Measurements from ENCODE around the gene ACSM3.
A peak's percentile ranks its signal among the peaks of the same experiment; 100 is the strongest.
"Not testable (repeated sequence)": the region's sequence is repeated elsewhere in the genome, so short reads cannot be mapped to it uniquely, and the experiment has no call there.

ACSM3 gene, protein sequence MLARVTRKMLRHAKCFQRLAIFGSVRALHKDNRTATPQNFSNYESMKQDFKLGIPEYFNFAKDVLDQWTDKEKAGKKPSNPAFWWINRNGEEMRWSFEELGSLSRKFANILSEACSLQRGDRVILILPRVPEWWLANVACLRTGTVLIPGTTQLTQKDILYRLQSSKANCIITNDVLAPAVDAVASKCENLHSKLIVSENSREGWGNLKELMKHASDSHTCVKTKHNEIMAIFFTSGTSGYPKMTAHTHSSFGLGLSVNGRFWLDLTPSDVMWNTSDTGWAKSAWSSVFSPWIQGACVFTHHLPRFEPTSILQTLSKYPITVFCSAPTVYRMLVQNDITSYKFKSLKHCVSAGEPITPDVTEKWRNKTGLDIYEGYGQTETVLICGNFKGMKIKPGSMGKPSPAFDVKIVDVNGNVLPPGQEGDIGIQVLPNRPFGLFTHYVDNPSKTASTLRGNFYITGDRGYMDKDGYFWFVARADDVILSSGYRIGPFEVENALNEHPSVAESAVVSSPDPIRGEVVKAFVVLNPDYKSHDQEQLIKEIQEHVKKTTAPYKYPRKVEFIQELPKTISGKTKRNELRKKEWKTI

DNA sequence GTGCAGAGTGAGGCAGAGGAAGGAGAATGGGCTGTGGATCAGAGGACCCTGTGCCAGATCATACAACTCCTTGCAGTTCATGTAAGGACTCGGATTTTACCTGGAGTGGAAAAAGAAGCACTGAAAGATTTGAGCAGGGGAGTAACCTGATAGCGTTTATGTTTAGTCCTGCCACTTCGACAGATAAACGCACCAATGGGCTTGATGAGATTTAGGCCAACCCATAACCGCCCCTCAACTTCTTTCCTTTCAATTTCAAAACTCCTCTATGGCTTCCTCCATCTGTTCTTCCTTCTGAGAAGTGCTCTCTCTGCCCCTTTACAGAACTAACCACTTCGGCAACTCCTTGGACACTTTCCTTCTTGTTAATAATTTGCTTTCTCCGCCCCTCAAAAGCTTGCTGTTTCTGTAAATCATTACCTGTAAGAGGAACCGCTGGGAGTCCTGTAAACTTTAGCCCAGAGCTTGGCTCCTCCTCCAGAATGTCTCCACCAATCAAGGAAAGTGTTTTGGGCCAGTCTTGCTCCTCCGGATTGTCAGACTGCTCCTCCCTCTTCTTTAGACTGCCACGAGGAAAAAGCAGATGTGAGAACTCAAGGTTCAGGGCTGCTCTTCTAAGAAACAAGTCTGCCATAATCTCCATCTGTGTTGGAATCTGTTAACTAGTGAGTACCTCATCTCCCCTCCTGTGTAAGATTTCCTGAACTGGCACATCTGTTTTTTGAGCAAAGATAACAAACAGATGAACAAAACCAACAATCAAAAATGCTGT lies at the start of gene ACSM3:
Gene ACSM3, plus strand, starts transcription at position 554 of the 772 bp plus-strand sequence. CDS start 6,021 bp downstream, outside the sequence.
- peak; percentile 31 to 48 for DNase-seq (ENCODE audit: low read depth in 2 of 2)

DNA sequence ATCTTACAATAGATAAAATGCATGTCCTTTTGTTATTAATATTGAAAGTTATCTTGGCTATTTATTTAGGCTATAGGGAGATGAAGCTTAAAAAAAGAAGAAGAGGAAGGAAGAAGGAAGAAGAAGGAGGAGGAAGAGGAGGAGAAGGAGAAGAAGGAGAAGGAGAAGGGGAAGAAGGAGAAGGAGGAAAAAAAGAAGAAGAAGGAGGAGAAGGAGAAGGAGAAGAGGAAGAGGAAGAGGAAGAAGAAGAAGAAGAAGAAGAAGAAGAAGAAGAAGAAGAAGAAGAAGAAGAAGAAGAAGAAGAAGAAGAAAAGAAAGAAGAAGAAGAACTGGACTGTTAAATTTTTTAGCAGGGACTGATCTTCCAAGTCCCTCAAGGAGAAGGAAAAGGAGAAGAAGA lies 46.1 kb upstream of the ACSM3 start:
- DNase-seq (ENCODE audit: low read depth in 2 of 2) = not testable (repeated sequence)

DNA sequence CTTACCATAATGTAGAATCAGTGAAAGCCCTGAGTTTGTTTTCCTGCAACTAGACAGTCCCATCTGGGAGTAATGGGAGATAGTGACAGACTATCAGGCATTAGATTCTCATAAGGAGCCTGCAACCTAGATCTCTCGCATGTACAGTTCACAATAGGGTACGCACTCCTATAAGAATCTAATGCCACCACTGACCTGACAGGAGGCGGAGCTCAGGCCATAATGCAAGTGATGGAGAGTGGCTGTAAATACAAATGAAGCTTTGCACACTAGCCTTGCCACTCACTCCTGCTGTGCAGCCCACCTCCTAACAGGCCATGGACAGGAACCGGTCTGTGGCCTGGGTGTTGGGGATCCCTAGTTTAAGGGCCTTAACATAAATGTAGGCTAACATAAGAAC lies 43.6 kb upstream of the ACSM3 start:
- DNase-seq (ENCODE audit: low read depth in 2 of 2) = no peak

DNA sequence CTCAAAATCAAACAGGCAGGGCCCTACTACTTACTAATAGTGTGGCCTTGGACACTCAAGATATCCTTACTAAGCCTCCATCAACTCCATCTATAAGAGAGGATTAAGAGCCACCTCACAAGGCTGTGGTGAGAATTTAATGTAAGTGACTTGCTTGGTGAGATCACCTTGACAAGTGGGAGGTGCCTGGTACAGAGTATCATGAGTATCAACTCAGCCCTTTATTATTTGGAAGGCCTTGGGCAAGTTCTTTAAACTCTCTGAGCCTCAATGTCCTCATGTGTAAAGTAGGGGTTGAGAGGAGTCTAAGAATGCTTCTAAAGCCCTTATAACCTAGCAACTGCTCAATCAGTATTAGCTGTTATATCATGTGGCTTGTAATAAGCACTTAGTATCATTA lies 37.2 kb upstream of the ACSM3 start:
- DNase-seq (ENCODE audit: low read depth in 2 of 2) = no peak

DNA sequence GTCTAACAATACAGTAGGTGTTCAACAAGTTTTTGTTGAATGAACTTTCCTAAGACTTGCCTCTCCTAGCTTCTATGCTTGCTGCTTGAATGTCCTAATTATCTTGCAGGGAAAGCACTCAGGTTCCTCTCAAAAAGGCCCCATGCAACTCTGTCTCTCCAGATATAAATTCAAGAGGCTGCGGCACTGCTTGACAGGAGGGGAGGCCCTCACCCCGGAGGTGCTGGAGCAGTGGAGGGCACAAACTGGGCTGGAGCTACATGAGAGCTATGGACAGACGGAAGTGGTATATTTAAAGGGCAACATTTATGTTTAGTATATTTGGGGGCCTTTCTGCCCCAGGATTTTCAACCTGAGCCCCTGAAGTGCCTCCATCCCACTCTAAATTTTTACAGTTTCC lies 36.6 kb upstream of the ACSM3 start:
- no peak for DNase-seq (ENCODE audit: low read depth in 2 of 2)

DNA sequence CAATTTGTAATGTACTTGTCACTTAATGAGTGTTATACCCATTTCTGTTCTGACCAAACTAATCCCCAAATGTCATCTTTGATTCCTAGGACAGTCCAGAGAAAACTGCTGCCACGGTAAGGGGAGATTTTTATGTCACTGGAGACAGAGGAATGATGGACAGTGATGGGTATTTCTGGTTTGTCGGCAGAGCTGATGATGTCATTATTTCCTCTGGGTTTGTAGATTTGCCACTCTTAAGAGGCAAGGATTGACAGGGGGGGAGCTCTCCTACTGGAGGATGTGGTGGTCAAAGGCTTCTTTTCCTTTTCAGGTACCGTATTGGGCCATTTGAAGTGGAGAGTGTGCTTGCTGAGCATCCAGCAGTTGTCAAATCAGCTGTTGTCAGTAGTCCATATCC lies 34.7 kb upstream of the ACSM3 start:
- no peak for DNase-seq (ENCODE audit: low read depth in 2 of 2)

DNA sequence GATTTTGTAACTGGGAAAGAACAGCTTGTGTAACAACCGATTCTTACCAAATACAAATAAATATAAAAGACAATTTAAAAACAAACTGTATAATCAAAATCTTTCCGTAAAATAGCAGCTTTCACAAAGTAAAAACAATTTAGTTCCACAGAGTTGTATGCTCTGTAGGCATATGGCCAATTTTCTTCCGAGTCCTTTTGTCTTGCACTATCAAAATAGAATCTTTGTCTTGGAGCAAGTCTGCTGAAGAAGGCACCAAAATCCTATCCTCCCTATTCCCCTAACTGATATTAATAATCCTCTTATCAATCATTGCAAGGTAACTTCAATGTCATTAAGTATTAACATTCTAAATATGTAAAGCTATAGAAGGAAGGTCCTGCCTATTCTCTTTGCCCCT lies 29.8 kb upstream of the ACSM3 start:
- no peak for DNase-seq (ENCODE audit: low read depth in 2 of 2)

DNA sequence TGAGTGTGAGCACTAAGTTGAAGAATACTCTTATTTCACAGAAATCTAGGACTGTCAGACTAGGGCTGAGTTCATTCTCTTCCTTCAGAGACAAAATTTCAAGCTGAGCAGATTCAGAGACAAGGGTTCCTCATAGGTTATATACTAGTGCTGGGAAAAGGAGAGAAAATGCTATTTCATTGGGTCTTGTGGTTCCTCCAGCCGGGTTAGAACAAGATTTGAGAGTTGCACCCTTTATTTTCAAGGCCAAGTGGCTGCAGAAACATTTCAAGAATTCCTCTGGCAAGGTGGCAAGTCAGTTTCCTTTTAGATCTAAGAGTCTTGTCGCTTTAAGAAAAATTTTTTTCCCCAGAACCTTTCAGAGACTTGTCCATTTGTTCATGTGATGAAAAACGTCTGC lies 29.0 kb upstream of the ACSM3 start:
- no peak for DNase-seq (ENCODE audit: low read depth in 2 of 2)

DNA sequence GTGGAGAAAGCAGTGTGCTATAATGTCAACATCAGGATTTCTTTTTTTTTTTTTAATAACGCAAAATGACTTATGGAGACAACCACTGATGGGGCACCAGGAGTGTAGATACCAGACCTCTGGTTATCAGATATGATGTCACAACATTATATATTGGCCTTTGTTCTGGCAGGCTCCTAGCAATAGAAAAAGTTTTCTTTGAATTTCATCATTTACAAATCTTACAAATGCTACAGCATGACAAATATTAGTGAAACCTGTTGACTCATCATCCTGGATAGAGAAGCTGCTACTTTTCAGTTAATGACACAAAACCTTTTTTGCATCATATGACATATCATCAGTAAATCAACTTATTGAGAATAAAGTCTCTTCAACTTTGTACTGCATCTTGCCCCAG lies 28.3 kb upstream of the ACSM3 start:
- DNase-seq (ENCODE audit: low read depth in 2 of 2) = no peak

DNA sequence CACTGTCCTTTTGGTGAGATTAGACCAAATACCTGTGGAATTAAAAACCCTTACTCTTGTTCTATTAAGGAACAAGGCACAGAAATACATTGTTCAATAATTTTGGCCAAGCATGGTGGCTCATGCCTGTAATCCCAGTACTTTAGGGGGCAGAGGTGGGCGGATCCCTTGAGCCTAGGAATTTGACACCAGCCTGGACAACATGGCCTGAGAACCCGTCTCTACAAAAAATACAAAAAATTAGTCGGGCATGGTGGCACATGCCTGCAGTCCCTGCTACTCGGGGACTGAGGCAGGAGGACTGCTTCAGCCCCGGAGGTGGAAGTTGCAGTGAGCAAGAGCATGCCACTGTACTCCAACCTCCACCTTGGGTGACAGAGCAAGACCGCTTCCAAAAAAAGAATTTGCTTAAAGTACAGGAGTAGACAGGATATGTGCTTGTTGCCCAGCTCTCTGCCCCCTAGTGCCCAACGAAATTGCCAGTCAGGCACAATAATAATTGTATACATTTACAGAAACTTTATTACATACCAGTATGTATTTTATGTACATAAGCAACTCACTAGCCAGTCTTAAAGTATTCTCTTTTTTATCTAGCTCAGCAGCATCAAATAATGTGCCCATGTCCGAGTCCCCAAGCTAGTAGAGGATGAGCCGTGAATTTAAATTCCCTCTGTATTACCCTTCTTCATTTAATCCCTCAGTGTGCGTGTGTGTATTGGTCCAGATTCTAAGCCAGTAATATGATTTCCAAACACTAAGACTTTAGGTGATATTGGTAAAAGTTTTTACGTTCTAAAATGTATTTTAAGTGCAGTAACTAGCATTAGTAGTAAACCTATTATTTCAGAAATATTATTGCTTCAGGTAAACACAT lies 23.6 kb upstream of the ACSM3 start:
- DNase-seq (ENCODE audit: low read depth in 2 of 2) = no peak

DNA sequence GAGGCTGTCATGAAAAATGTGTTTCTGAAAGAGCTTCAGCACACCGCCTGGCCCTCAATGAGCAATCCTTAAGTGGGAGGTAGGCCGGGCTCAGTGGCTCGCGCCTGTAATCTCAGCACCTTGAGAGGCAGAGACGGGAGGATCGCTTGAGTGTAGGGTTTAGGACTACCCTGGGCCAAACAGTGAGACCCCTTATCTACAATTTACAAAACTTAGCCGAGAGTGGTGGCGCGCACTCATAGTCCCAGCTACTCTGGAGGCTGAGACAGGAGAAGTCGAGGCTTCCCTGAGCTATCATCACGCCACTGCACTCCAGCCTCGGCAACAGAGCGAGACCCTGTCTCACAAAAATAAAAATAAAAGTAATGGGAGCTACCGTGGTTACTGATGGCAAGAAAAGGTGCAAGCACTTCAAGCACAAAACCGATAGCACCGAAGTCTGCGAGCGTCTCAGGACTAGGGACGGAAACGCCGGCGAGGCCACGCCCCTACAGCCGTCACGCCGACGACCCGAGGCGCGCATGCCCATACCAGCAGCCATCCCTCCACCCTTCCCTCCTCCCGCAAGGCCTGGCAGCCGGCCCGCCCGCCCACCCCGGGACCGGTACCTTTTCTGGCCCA lies 22.8 kb upstream of the ACSM3 start:
- peak; percentile 83 to 84 for DNase-seq (ENCODE audit: low read depth in 2 of 2)

DNA sequence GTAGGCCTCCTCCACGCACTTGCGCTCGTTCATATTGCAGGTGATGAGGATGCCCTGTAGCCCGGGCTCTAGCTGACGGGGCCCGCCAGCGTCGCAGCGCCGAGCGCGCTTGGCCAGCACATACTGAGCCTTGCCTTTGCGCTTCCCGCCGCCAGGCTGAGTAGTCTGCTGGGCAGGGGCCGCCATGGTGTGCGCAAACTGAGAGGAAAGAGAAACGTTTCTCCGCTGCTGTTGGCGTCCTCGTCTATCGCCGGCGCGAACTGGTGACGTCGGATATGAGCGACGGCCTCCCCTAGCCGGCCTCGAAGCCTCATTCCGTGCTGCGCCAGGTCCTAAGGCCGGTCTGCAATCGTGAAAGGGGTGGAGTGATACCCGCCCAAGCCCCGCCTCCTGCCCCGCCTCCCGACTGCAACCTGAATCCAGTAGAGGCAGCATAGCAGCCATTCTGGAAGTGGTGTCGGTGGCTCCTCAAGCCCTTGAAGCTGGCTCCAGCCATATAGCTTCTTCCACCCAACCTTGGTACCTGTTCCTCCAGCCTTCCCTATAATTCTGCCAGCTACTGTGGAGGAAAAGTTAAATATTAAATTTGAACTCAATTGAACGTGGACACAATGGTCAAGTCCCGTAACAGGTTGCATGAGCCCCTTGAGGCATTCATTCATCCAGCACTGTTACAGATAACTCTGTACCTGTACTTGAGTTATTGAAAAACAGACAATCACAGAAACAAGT lies 22.1 kb upstream of the ACSM3 start, which contains the start of gene THUMPD1:
Gene THUMPD1, minus strand, starts transcription at position 265 of the 732 bp plus-strand sequence. Its CDS starts 79 bp downstream, at position 186.
- DNase-seq (ENCODE audit: low read depth in 2 of 2) = peak; percentile 98

DNA sequence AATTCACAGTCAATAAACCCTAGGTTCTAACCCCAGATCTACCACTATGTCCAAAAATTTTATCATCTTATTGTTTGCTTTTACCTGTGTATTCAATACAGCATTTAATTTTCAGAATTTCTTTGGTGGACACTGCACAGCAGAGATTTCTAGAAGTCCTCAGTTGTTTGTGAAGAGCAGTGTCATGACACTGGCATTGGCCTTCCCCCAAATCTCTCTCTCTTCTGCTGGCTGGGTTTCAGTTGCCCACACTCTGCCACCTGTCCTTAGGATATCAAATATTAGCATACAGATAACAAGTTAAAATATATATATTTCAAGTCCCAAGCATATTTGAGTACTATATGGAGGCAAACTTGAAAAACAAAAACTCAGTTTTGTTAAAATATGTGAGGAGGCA lies 20.2 kb upstream of the ACSM3 start:
- no peak for DNase-seq (ENCODE audit: low read depth in 2 of 2)

DNA sequence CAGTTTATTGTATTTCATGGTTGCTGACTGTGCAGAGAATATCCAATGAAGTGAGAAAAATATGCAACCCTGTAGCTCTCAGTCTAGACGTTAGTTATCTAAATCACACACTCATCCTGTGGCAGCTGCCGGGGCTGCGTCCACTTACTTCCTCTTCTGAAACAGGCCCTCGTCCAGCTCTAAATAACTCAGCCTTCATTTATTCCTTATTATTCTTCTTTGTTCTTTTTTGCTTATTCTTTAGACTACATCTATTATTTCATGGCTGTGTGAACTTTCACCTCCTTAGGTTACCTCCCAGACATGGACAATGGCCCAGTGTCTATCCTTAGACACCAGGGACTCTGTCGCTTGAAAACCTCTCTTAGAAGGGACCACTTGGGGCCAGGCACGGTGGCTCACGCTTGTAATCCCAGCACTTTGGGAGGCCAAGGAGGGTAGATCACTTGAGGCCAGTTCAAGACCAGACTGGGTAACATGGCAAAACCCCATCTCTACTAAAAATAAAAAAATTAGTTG lies 18.8 kb upstream of the ACSM3 start:
- DNase-seq (ENCODE audit: low read depth in 2 of 2) = no peak

DNA sequence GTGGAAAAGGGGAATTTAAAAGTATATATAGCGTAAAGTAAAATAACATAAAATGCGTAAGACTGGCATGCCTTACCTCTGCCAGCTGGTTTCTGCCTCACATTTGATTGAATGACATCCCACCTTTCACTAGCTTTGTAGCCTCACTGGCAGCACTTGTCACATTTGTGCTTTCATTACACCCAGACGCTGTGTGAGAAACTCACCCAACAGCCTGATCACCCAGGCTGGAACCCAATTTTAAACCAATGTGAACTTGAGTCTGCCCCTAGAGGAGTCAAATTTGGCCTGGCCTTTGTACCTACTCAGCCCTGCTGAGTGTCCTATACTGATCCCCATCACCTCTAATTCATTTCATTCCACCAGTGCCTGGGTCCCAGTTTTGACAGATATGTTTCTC lies 17.4 kb upstream of the ACSM3 start:
- no peak for DNase-seq (ENCODE audit: low read depth in 2 of 2)

DNA sequence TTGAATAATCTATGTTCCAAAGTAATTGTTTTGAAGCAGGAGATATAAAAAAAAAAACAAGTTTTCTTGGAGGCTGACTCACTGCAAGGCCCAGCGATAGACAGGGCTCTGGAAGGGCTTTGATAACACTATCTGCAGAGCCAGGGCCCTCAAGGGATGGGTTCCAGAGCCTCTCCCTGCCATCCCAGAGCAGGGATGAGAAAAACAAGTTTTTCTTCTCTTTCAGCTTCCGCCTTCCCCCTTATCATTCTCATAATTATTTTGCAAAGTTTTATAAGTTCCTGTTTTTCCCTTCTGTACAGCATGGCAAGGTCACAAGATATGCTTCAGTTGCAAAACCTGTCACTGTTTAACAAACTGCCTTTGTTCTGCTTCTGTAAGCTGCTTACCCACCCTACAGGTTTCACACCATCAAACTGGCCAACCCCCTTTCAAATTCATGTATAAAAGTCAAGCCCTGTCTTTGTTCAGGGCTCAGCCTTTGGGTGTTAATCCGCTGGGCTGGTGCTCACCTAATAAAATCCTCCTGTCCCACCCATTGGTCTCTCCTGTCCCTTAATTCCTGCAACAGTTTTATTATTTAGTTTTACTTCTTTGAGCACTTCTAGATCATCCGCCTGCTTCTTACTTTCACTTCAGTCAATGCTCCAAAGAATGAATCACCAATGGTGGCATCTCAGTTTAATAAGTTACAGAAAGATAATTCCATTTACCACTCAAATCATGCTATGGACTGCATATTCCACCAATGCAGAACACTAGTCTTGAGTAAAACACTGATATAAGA lies 16.6 kb upstream of the ACSM3 start:
- no peak for DNase-seq (ENCODE audit: low read depth in 2 of 2)

DNA sequence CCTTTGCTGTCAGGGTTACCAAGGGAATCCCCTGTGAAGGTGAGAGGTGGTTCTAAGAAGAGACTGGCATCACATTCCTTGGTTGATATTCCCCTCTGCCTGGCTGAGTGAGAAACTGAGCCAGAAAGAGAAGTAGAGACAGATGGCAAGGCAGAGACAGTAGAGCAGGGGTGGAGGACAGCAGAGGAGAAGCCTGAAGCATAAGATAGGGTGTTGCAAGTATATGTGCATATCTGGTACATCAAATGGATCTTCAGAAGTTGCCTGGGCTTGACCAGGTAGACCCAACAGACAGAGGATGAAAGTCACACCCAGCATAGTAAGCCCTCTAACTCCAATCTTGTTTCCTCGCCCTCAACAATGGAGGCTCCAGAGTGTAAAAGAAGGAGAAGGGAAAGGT lies 14.3 kb upstream of the ACSM3 start:
- DNase-seq (ENCODE audit: low read depth in 2 of 2) = no peak

DNA sequence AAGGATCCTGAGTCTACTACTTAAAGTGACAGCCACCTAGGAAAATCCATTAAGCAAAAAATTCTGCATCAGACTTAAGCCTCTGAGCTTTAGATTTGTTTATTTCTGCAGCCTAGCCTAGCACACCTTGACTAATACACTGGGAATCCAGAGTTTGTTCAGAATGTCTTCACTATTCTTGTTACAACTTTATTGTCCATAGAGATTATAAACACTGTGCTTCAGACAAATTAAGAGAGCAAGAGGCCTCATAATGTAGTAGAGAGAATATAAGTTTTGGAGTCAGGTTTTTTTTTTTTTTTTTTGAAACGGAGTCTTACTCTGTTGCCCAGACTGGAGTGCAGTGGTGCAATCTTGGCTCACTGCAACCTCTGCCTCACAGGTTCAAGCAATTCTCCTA lies 13.3 kb upstream of the ACSM3 start:
- DNase-seq (ENCODE audit: low read depth in 2 of 2) = no peak

DNA sequence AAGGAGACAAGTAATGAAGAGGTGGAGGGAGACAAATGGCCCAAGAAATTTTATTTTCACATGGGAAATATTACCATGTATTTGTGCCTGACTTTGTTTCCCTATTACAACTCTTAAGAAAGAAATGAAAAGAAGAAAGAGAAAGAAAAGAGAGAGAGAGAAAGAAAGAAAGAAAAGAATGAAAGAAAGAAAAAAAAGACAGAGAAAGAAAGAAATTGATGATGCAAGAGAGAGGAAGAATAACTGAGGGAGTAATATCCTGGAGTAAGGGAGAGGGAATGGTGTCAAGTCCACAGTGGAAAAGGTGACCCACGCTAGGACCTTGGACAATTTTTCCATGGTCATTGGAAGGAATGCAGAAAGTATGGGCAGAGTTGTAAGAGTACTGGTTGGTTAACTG lies 10.1 kb upstream of the ACSM3 start:
- DNase-seq (ENCODE audit: low read depth in 2 of 2) = no peak
